Measurements from ENCODE around the gene OR8G5.

Gene OR8G5

GRCh38 chr11:124285610-124286344 is 29.6 kb downstream of the OR8G5 start:
- DNase-seq (ENCODE audit: low read depth, low spot score): no peak

GRCh38 chr11:124294687-124295086 is 38.5 kb downstream of the OR8G5 start:
- DNase-seq (ENCODE audit: low read depth, low spot score): no peak

GRCh38 chr11:124296016-124296415 is 39.8 kb downstream of the OR8G5 start:
- no peak for DNase-seq (ENCODE audit: low read depth, low spot score)

GRCh38 chr11:124297921-124298320 is 41.7 kb downstream of the OR8G5 start:
- DNase-seq (ENCODE audit: low read depth, low spot score): no peak

- no peak for DNase-seq (ENCODE audit: low read depth, low spot score)
These were observed 45.4 kb downstream of the OR8G5 start for GRCh38 chr11:124301548-124301947.

- DNase-seq (ENCODE audit: low read depth, low spot score): no peak
These were observed 46.4 kb downstream of the OR8G5 start for GRCh38 chr11:124302347-124303125.

GRCh38 chr11:124307093-124307492 is 50.9 kb downstream of the OR8G5 start:
- DNase-seq (ENCODE audit: low read depth, low spot score): no peak

GRCh38 chr11:124310721-124311120 is 54.5 kb downstream of the OR8G5 start:
- no peak for DNase-seq (ENCODE audit: low read depth, low spot score)

- DNase-seq (ENCODE audit: low read depth, low spot score): no peak
These were observed 55.1 kb downstream of the OR8G5 start for GRCh38 chr11:124311269-124311668.

- DNase-seq (ENCODE audit: low read depth, low spot score): no peak
These were observed 55.5 kb downstream of the OR8G5 start for GRCh38 chr11:124311670-124312069.

GRCh38 chr11:124313131-124313530 is 57.0 kb downstream of the OR8G5 start:
- no peak for DNase-seq (ENCODE audit: low read depth, low spot score)

- DNase-seq (ENCODE audit: low read depth, low spot score): no peak
These were observed 57.7 kb downstream of the OR8G5 start, which contains the start of gene OR8D1 for GRCh38 chr11:124313849-124314248. TSS of gene OR8D1 (minus strand) at chr11:124313949. CDS start at chr11:124310766, 3,183 bp downstream.

- no peak for DNase-seq (ENCODE audit: low read depth, low spot score)
These were observed 58.9 kb downstream of the OR8G5 start for GRCh38 chr11:124315052-124315451.

Measured in activated naive CD8-positive, alpha-beta T cell treated with anti-CD3 and anti-CD28 coated beads, Interleukin-2, amount 50 U/mL, for 16 hours (primary cell).